IMR-90 (cell line): ENCODE measurements around the gene LRRC55. TPM values are rescaled to one million over a fixed set of nuclear protein-coding genes. Genes with fewer than 3 reads are reported as not detected.

Source experiments
- ATAC-seq: fragments of 200-7000 bp; cut with Tn5 transposase; 2 replicates; pipeline ENCODE4 v1.9.1; 2020; ENCODE audit warnings: low read depth, mild to moderate bottlenecking, moderate library complexity
- BruUV-seq: library from RNA; stranded (reverse); fragments of 400-500 nt; replicated peaks from 2 replicates; lab custom pipeline; 2021; lab: Mats Ljungman, UMichigan
- CTCF ChIA-PET: fragments of 300-600 bp; formaldehyde crosslinking; extraction: SDS; loops from one replicate; lab custom pipeline; 2021; ENCODE audit warnings: antibody characterized with exemption; lab: Yijun Ruan, JAX
- POLR2A ChIA-PET: fragments of 300-600 bp; sonication (Branson Sonifier 250); formaldehyde crosslinking; loops from one replicate; lab custom pipeline; 2022; ENCODE audit warnings: antibody characterized with exemption; ENCODE audit not compliant: unreplicated experiment; lab: Charles Lee
- DNase-seq: peaks from one replicate; pipeline ENCODE4 v3.0.0; 2013
- H2AFZ ChIP-seq: replicated peaks from 2 replicates; pipeline ENCODE3; 2013; ENCODE audit warnings: low read length, mild to moderate bottlenecking; ENCODE audit not compliant: poor library complexity
- H2AK5ac ChIP-seq: 2 replicates; pipeline ENCODE4 v1.6.1; 2013; ENCODE audit warnings: low read depth, low read length, inconsistent platforms
- H2AK9ac ChIP-seq: replicated peaks from 2 replicates; pipeline ENCODE3; 2013; ENCODE audit warnings: mild to moderate bottlenecking, low read depth, low read length, moderate library complexity; ENCODE audit not compliant: poor library complexity
- H2BK120ac ChIP-seq: 2 replicates; pipeline ENCODE4 v1.6.1; 2013; ENCODE audit warnings: low read depth, low read length, inconsistent platforms
- H2BK15ac ChIP-seq: 3 replicates; pipeline ENCODE4 v1.6.1; 2013; ENCODE audit warnings: low read depth, low read length, inconsistent platforms
- H2BK20ac ChIP-seq: 2 replicates; pipeline ENCODE4 v1.6.1; 2013; ENCODE audit warnings: low read depth, mild to moderate bottlenecking, inconsistent platforms, low read length, moderate library complexity
- H2BK5ac ChIP-seq: 2 replicates; pipeline ENCODE4 v1.6.1; 2013; ENCODE audit warnings: mild to moderate bottlenecking, low read depth, low read length, inconsistent platforms; ENCODE audit not compliant: poor library complexity, severe bottlenecking
- H3K14ac ChIP-seq: replicated peaks from 2 replicates; pipeline ENCODE4 v1.6.1; 2013; ENCODE audit warnings: low read depth, low read length, inconsistent platforms
- H3K18ac ChIP-seq: 2 replicates; pipeline ENCODE4 v1.6.1; 2013; ENCODE audit warnings: low read depth, low read length, control low read depth
- H3K23ac ChIP-seq: 2 replicates; pipeline ENCODE4 v1.6.1; 2013; ENCODE audit warnings: low read depth, low read length, inconsistent platforms
- H3K27ac ChIP-seq: 2 replicates; pipeline ENCODE4 v1.5.1; 2013; ENCODE audit warnings: mild to moderate bottlenecking, control low read depth, low read length; ENCODE audit not compliant: insufficient read depth
- H3K27me3 ChIP-seq: 2 replicates; pipeline ENCODE4 v1.6.1; 2013; ENCODE audit warnings: low read length; ENCODE audit not compliant: control insufficient read depth, insufficient read depth
- H3K36me3 ChIP-seq: 2 replicates; pipeline ENCODE4 v1.6.1; 2013; ENCODE audit warnings: low read length, mixed read lengths; ENCODE audit not compliant: control insufficient read depth, insufficient read depth
- H3K4ac ChIP-seq: 2 replicates; pipeline ENCODE4 v1.6.1; 2013; ENCODE audit warnings: low read depth, low read length, inconsistent platforms
- H3K4me1 ChIP-seq: 2 replicates; pipeline ENCODE4 v1.6.1; 2013; ENCODE audit warnings: low read length, mixed read lengths; ENCODE audit not compliant: control insufficient read depth, insufficient read depth
- H3K4me2 ChIP-seq: 2 replicates; pipeline ENCODE4 v1.6.1; 2013; ENCODE audit warnings: low read depth, mild to moderate bottlenecking, control low read depth, low read length, moderate library complexity
- H3K4me3 ChIP-seq: 2 replicates; pipeline ENCODE4 v1.5.1; 2013; ENCODE audit warnings: low read depth, mild to moderate bottlenecking, control low read depth, low read length, moderate library complexity; ENCODE audit not compliant: insufficient read depth
- H3K56ac ChIP-seq: 2 replicates; pipeline ENCODE4 v1.6.1; 2013; ENCODE audit warnings: low read length, inconsistent platforms; ENCODE audit not compliant: insufficient read depth; ENCODE audit errors: extremely low read depth
- H3K79me1 ChIP-seq, 2 experiments: 2 replicates each; pipeline ENCODE4 v1.6.1; 2013; ENCODE audit warnings: low read length in 2 of 2, inconsistent platforms in 1 of 2, low read depth in 1 of 2
- H3K9ac ChIP-seq: 2 replicates; pipeline ENCODE4 v1.6.1; 2013; ENCODE audit warnings: low read depth, low read length, control low read depth
- H3K9me1 ChIP-seq: 2 replicates; pipeline ENCODE4 v1.6.1; 2013; ENCODE audit warnings: low read length, inconsistent platforms; ENCODE audit not compliant: insufficient read depth
- H3K9me3 ChIP-seq: 2 replicates; pipeline ENCODE4 v1.6.1; 2013; ENCODE audit warnings: low read length; ENCODE audit not compliant: control insufficient read depth, insufficient read depth
- H4K20me1 ChIP-seq: 2 replicates; pipeline ENCODE4 v1.6.1; 2013; ENCODE audit warnings: low read length, inconsistent platforms; ENCODE audit not compliant: insufficient read depth
- H4K5ac ChIP-seq: 2 replicates; pipeline ENCODE4 v1.6.1; 2013; ENCODE audit warnings: mild to moderate bottlenecking, low read depth, low read length, control low read depth
- H4K8ac ChIP-seq, 2 experiments: 2 replicates each; pipeline ENCODE4 v1.6.1; 2013; ENCODE audit warnings: low read depth in 2 of 2, low read length in 2 of 2, control low read depth in 1 of 2, inconsistent platforms in 1 of 2
- H4K91ac ChIP-seq: 2 replicates; pipeline ENCODE4 v1.6.1; 2013; ENCODE audit warnings: low read depth, low read length, inconsistent platforms; ENCODE audit not compliant: insufficient read depth
- POLR2A ChIP-seq: IDR thresholded peaks from 2 replicates; pipeline ENCODE4 v1.6.1; 2012; ENCODE audit warnings: mild to moderate bottlenecking, low read depth, low read length
- WGBS, 2 experiments: methylation state at CpG; one replicate each; pipeline versions ENCODE4 v1.1.5 to v1.1.7; 2013; ENCODE audit warnings: missing lambda C conversion rate in 2 of 2; ENCODE audit not compliant: insufficient read length in 1 of 2; ENCODE audit errors: extremely low coverage in 2 of 2; 5-methylcytosine and 5-hydroxymethylcytosine counted together
- dilution Hi-C: fragments of 300-500 bp; cut with HindIII; formaldehyde crosslinking; loops from one replicate; pipeline ENCODE4 v1.14.3; 2018; ENCODE audit warnings: low sequenced_read_pairs; ENCODE audit not compliant: unreplicated experiment
- in situ Hi-C: fragments of 300-500 bp; cut with MboI; formaldehyde crosslinking; loops from 3 replicates; pipeline ENCODE4 v1.14.3; 2019; ENCODE audit warnings: low sequenced_read_pairs, inconsistent platforms, mixed read lengths
- intact Hi-C: fragments of 100-400 bp; cut with micrococcal nuclease; formaldehyde crosslinking; loops from 2 replicates; pipeline ENCODE4 v1.10.0; 2022
- polyA plus RNA-seq, 3 experiments: library from polyadenylated mRNA; depleted of rRNA; stranded (reverse); fragments of >200 nt; gene quantifications; 2 replicates each; pipeline ENCODE4 v1.2.3, GENCODE V29; 2012; ENCODE audit warnings: low replicate concordance in 1 of 3
- total RNA-seq: library from RNA; depleted of rRNA; stranded (reverse); fragments of >200 nt; gene quantifications from 2 replicates; pipeline ENCODE4 v1.2.3, GENCODE V29; 2012

Gene LRRC55
- total and polyA plus RNA-seq, 2 of the 4 experiments (the other 2 are of a cell fraction) = not detected

DNA sequence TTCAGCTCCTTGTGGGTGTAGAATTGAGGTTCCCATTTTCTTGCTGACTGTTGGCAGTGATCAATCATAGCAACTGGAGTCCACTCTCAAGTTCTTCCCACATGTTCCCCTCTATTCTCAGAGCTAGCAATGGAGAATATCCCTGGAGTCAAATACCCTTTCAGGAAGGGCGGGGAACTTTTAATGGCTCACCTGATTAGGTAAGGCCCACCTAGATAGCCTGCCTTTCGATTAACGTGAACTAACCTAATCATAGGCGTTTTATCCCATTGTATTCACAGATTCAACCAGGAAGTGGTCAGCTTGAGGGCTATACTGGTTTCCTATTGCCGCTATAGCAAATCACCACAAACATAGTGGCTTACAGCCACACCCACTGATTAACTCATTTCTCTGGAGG, 7.1 kb upstream of the LRRC55 start:
- Histone ChIP-seq H3K14ac (no peak overlapping the region), H3K4me2 (no peak overlapping the region), H3K27me3 (peaks cover 10% of the 10 kb centered on the region), H2BK20ac (no peak overlapping the region), H2BK5ac (no peak overlapping the region), H4K8ac (no peak overlapping the region), H3K23ac (no peak overlapping the region), H4K91ac (no peak overlapping the region), H3K4ac (no peak overlapping the region), H2AFZ (no peak overlapping the region), H3K9ac (no peak overlapping the region), H3K56ac (no peak overlapping the region), H4K5ac (no peak overlapping the region), H2BK15ac (no peak overlapping the region), H4K20me1 (no peaks in the 10 kb centered on the region), H2BK120ac (no peak overlapping the region), H3K9me3 (no peaks in the 10 kb centered on the region), H3K36me3 (no peaks in the 10 kb centered on the region), H2AK9ac (no peak overlapping the region), H3K9me1 (no peaks in the 10 kb centered on the region), H3K4me3 (no peak overlapping the region), H3K18ac (no peak overlapping the region), H3K27ac (no peak overlapping the region), H2AK5ac (no peak overlapping the region), H3K4me1 (no peaks in the 10 kb centered on the region), H3K79me1 (no peaks in the 10 kb centered on the region)
- dilution Hi-C loops (no loop called here), in situ Hi-C loops (no loop called here), intact Hi-C loops (no loop called here)
- 90% methylated on average over 2 of the region's 5 CpGs; no CpG with 5 or more reads in 1 of the 2 experiments for WGBS, 2 experiments
- no peak for TF ChIP-seq POLR2A
- ATAC-seq = no peak
- CTCF ChIA-PET = no interaction called here
- POLR2A ChIA-PET = no interaction called here
- no peak for DNase-seq
- BruUV-seq = no TSS peak
